Endodermal cell (in vitro differentiated cells): ENCODE measurements around the gene TP53I13. TPM values are rescaled to one million over a fixed set of nuclear protein-coding genes. Genes with fewer than 3 reads are reported as not detected.

Experiments
- DNase-seq: peaks from one replicate; pipeline ENCODE4 v3.0.0-alpha.2; 2017
- H3K27ac ChIP-seq: 2 replicates; pipeline ENCODE4 v1.5.1; 2013; ENCODE audit warnings: mild to moderate bottlenecking, low read depth, low read length, moderate library complexity
- H3K27me3 ChIP-seq: 2 replicates; pipeline ENCODE4 v1.6.1; 2013; ENCODE audit warnings: mild to moderate bottlenecking, low read length, moderate library complexity; ENCODE audit not compliant: insufficient read depth, control insufficient read depth, poor library complexity, severe bottlenecking
- H3K36me3 ChIP-seq: 2 replicates; pipeline ENCODE4 v1.7.0; 2013; ENCODE audit warnings: mild to moderate bottlenecking, low read length, moderate library complexity; ENCODE audit not compliant: control insufficient read depth, insufficient read depth
- H3K4me1 ChIP-seq: one replicate; pipeline ENCODE4 v1.7.0; 2013; ENCODE audit warnings: low read length; ENCODE audit not compliant: control insufficient read depth, insufficient read depth
- H3K4me3 ChIP-seq: 2 replicates; pipeline ENCODE4 v1.5.1; 2013; ENCODE audit warnings: mild to moderate bottlenecking, low read length, moderate library complexity
- H3K9ac ChIP-seq: 2 replicates; pipeline ENCODE4 v1.6.1; 2013; ENCODE audit warnings: mild to moderate bottlenecking, low read length, moderate library complexity; ENCODE audit not compliant: poor library complexity, severe bottlenecking; ENCODE audit errors: extremely low read depth
- H3K9me3 ChIP-seq: 2 replicates; pipeline ENCODE4 v1.6.1; 2013; ENCODE audit warnings: mild to moderate bottlenecking, low read length, moderate library complexity; ENCODE audit not compliant: control insufficient read depth
- H3K27ac Mint-ChIP-seq: 2 replicates; pipeline ENCODE4 v1.8.0; 2020; ENCODE audit warnings: mixed read lengths
- H3K27me3 Mint-ChIP-seq: 2 replicates; pipeline ENCODE4 v1.8.0; 2021; ENCODE audit warnings: mild to moderate bottlenecking, mixed read lengths; ENCODE audit not compliant: insufficient read depth
- H3K36me3 Mint-ChIP-seq: 2 replicates; pipeline ENCODE4 v1.8.0; 2020; ENCODE audit warnings: low read depth, mixed read lengths
- H3K4me1 Mint-ChIP-seq: 2 replicates; pipeline ENCODE4 v1.8.0; 2020; ENCODE audit warnings: mixed read lengths
- H3K4me3 Mint-ChIP-seq: 2 replicates; pipeline ENCODE4 v1.8.0; 2020; ENCODE audit warnings: mild to moderate bottlenecking, moderate library complexity, mixed read lengths
- H3K9me3 Mint-ChIP-seq: 2 replicates; pipeline ENCODE4 v1.8.0; 2020; ENCODE audit warnings: mild to moderate bottlenecking, mixed read lengths
- WGBS, 2 experiments: methylation state at CpG; one replicate each; pipeline versions ENCODE4 v1.1.5 to v1.1.7; 2013; ENCODE audit warnings: missing lambda C conversion rate in 2 of 2, mixed read lengths in 1 of 2; ENCODE audit not compliant: insufficient coverage in 1 of 2, insufficient read length in 1 of 2; 5-methylcytosine and 5-hydroxymethylcytosine counted together
- total RNA-seq, 2 donors: library from RNA; stranded (reverse); fragmentation: NEBNext Ultra II Directional in 1 of 2; extraction: Animal tissue kit (Norgen Biotek cat#: 25700) in 1 of 2; gene quantifications; 2 replicates in 1 of 2; 3 replicates in 1 of 2; pipeline ENCODE4 v1.2.1, GENCODE V29; 2021
- TF ChIP-seq, protein P1 (sequence below): fragments of 200-600 bp; sonication (generic); conservative IDR thresholded peaks from 2 replicates; pipeline ENCODE4 v1.5.0; 2021; ENCODE audit warnings: antibody characterized with exemption, mild to moderate bottlenecking

Gene TP53I13
- total RNA-seq, 2 donors from 2014 or later = 21.7 to 31.0 TPM

DNA sequence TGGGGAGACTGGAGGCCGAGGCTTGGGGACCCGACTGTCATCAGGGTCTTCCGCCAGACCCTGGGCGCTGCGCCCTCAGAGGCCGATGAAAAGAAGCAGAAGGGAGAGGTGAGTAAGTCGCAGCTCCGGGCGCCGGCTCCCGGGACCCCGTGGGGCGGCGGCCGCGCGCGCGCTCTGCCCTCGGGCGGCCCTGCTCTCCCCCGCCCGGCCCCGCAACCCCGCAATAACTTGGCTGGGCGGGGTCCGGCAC lies 1.3 kb upstream of the TP53I13 start:
- Histone ChIP-seq H3K27ac (no peak overlapping the region), H3K9me3 (no peaks in the 10 kb centered on the region), H3K36me3 (no peaks in the 10 kb centered on the region), H3K27me3 (peaks cover 49% of the 10 kb centered on the region), H3K4me1 (no peaks in the 10 kb centered on the region), H3K9ac (no peak overlapping the region), H3K4me3 (peak overlapping the region; percentile 85)
- Mint-ChIP-seq H3K4me3 (peak overlapping the region; percentile 68), H3K27ac (no peak overlapping the region), H3K4me1 (peaks cover 10% of the 10 kb centered on the region), H3K9me3 (no peaks in the 10 kb centered on the region), H3K27me3 (peaks cover 62% of the 10 kb centered on the region), H3K36me3 (no peaks in the 10 kb centered on the region)
- TF ChIP-seq, protein P1, sequence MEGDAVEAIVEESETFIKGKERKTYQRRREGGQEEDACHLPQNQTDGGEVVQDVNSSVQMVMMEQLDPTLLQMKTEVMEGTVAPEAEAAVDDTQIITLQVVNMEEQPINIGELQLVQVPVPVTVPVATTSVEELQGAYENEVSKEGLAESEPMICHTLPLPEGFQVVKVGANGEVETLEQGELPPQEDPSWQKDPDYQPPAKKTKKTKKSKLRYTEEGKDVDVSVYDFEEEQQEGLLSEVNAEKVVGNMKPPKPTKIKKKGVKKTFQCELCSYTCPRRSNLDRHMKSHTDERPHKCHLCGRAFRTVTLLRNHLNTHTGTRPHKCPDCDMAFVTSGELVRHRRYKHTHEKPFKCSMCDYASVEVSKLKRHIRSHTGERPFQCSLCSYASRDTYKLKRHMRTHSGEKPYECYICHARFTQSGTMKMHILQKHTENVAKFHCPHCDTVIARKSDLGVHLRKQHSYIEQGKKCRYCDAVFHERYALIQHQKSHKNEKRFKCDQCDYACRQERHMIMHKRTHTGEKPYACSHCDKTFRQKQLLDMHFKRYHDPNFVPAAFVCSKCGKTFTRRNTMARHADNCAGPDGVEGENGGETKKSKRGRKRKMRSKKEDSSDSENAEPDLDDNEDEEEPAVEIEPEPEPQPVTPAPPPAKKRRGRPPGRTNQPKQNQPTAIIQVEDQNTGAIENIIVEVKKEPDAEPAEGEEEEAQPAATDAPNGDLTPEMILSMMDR = no peak
- DNase-seq = no peak
- 0 to 1% methylated on average over 5 to 27 of the region's 27 CpGs for WGBS, 2 experiments

DNA sequence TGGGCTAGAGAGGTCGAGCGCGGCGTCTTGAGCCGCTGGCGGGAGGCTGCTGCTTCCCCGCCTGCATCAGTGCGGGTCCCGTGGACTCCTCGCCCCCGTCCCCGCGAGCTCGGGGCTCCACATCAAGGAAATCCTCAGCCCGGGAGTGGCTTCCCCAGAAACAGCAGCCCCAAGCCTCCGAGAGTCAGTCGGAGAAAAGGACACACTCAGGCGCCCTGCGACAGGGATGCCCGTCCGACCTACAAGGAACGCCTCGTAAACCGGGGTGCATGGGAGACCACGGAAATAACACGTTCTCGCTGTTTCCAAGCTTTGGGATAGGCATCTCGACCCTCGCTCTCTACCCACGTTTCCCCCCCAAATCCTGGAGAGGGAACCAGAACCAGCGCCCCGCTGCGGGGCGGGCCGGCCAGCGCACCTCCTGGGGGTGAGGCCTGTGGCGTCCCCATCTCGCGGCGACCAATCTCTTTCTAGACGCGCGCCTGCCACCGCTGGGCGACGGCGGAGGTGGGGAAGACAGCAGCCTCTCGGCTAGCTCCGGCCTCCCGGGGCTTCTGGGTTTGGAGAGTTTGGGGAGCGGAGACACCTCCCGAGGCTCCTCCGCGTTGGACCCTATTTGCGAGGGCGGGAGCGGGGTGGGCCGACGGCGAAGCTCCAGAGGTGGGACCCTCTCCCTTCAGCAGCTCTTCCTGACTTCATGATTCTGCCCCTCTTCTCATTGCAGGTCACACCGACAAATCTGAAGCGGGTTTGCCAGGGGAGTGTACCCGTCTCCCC lies 759 bp upstream of the TP53I13 start:
- peak overlapping the region; percentile 85 for H3K4me3 ChIP-seq
- DNase-seq = peak; percentile 93
- H3K36me3 ChIP-seq = no peaks in the 10 kb centered on the region
- WGBS, 2 experiments = 0 to 1% methylated on average over 32 to 63 of the region's 63 CpGs
- no peak overlapping the region for H3K27ac ChIP-seq
- TF ChIP-seq, protein P1 = peak; percentile 27
- no peaks in the 10 kb centered on the region for H3K4me1 ChIP-seq
- H3K27me3 ChIP-seq = peaks cover 44% of the 10 kb centered on the region
- Mint-ChIP-seq H3K4me1 (peaks cover 10% of the 10 kb centered on the region), H3K4me3 (peak overlapping the region; percentile 68), H3K36me3 (no peaks in the 10 kb centered on the region), H3K27ac (peak overlapping the region; percentile 57), H3K9me3 (no peaks in the 10 kb centered on the region), H3K27me3 (peaks cover 57% of the 10 kb centered on the region)
- no peaks in the 10 kb centered on the region for H3K9me3 ChIP-seq
- peak overlapping the region; percentile 47 for H3K9ac ChIP-seq

GRCh38 chr17:29569245-29569950 lies 897 bp downstream of the TP53I13 start:
- H3K27me3 ChIP-seq = peaks cover 34% of the 10 kb centered on the region
- Mint-ChIP-seq H3K27ac (no peak overlapping the region), H3K36me3 (peaks cover 3% of the 10 kb centered on the region), H3K27me3 (peaks cover 47% of the 10 kb centered on the region), H3K4me3 (peak overlapping the region; percentile 68), H3K4me1 (peaks cover 10% of the 10 kb centered on the region), H3K9me3 (no peaks in the 10 kb centered on the region)
- peaks cover 11% of the 10 kb centered on the region for H3K36me3 ChIP-seq
- no peak overlapping the region for H3K9ac ChIP-seq
- peak overlapping the region; percentile 86 for H3K4me3 ChIP-seq
- no peak for DNase-seq
- no peaks in the 10 kb centered on the region for H3K4me1 ChIP-seq
- TF ChIP-seq, protein P1 = no peak
- H3K27ac ChIP-seq = no peak overlapping the region
- H3K9me3 ChIP-seq = no peaks in the 10 kb centered on the region
- 75 to 82% methylated on average over 9 to 14 of the region's 14 CpGs for WGBS, 2 experiments
